ENCODE measurements around the gene IRAK2. TPM values are rescaled to one million over a fixed set of nuclear protein-coding genes. Genes with fewer than 3 reads are reported as not detected.
"Not testable (repeated sequence)": the region's sequence is repeated elsewhere in the genome, so short reads cannot be mapped to it uniquely, and the experiment has no call there.

The IRAK2 gene
- polyA plus RNA-seq, 2 of the 4 experiments (the other 2 are of a cell fraction) = 7.9 to 12.5 TPM

DNA sequence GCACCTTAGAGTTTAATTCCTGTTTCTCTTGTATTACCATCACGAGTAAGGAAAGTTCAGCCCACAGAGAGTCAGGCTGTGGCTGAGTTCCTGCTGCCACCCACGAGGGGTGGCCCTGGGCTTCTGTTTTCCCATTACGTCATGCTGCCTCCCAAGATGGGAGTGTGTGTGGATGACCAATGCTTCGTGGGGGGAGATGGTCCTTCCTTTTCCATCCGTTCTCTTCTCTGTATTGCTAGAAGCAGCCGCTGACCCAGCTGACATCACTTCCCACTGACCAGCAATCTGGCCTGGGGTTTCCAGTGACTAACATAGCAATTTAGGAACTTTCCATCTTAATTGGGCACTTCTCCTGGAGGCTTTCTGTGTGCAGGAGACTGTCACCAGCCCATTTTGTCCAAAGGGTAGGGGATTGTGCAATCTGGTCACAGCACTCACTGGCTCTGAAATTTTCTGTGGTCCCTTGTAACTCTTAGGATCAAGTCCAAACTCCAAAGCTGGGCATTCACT lies 9.3 kb downstream of the IRAK2 start:
- ATAC-seq (peak; percentile 79 to 93), FAIRE-seq (no peak)
- TF ChIP-seq RNF2 (IDR thresholded peaks at IDR 0.05; ENCODE audit: borderline replicate concordance, low read depth) (no peak), EHMT2 (IDR thresholded peaks at IDR 0.05; ENCODE audit: low read depth) (no peak), JUN (IDR thresholded peaks at IDR 0.05) (peak in 1 of 2 experiments; percentile 40; a peak in 2 of 5 replicates), RCOR1 (IDR thresholded peaks at IDR 0.05; ENCODE audit: low read depth, low read length) (no peak), CBX2 (IDR thresholded peaks at IDR 0.05; ENCODE audit: borderline replicate concordance, low read depth) (no peak), ZFP36 (IDR thresholded peaks at IDR 0.05; ENCODE audit: borderline replicate concordance, partially characterized antibody) (no peak), FOSL2 (IDR thresholded peaks at IDR 0.05) (no peak), FOSL2 (CRISPR knock-in tag; IDR thresholded peaks at IDR 0.05) (peak; percentile 69), CEBPB (IDR thresholded peaks at IDR 0.05) (peak; percentile 73 to 85), EP300 (IDR thresholded peaks at IDR 0.05) (peak; percentile 18 to 66; a peak in 2 of 5 replicates), FOSB (CRISPR knock-in tag; IDR thresholded peaks at IDR 0.05) (no peak), HOXB5 (CRISPR knock-in tag; IDR thresholded peaks at IDR 0.05) (no peak), JUNB (IDR thresholded peaks at IDR 0.05) (peak; percentile 35), CHD4 (IDR thresholded peaks at IDR 0.05; ENCODE audit: borderline replicate concordance) (no peak), MAZ (IDR thresholded peaks at IDR 0.05; ENCODE audit: borderline replicate concordance, low read depth, low read length) (no peak)
- TF ChIP-seq, protein P1, sequence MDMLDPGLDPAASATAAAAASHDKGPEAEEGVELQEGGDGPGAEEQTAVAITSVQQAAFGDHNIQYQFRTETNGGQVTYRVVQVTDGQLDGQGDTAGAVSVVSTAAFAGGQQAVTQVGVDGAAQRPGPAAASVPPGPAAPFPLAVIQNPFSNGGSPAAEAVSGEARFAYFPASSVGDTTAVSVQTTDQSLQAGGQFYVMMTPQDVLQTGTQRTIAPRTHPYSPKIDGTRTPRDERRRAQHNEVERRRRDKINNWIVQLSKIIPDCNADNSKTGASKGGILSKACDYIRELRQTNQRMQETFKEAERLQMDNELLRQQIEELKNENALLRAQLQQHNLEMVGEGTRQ (IDR thresholded peaks at IDR 0.05) = no peak
- TF ChIP-seq, protein P2, sequence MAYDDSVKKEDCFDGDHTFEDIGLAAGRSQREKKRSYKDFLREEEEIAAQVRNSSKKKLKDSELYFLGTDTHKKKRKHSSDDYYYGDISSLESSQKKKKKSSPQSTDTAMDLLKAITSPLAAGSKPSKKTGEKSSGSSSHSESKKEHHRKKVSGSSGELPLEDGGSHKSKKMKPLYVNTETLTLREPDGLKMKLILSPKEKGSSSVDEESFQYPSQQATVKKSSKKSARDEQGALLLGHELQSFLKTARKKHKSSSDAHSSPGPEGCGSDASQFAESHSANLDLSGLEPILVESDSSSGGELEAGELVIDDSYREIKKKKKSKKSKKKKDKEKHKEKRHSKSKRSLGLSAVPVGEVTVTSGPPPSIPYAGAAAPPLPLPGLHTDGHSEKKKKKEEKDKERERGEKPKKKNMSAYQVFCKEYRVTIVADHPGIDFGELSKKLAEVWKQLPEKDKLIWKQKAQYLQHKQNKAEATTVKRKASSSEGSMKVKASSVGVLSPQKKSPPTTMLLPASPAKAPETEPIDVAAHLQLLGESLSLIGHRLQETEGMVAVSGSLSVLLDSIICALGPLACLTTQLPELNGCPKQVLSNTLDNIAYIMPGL (CRISPR knock-in tag; IDR thresholded peaks at IDR 0.05; ENCODE audit: borderline replicate concordance) = no peak
- TF ChIP-seq, protein P3, sequence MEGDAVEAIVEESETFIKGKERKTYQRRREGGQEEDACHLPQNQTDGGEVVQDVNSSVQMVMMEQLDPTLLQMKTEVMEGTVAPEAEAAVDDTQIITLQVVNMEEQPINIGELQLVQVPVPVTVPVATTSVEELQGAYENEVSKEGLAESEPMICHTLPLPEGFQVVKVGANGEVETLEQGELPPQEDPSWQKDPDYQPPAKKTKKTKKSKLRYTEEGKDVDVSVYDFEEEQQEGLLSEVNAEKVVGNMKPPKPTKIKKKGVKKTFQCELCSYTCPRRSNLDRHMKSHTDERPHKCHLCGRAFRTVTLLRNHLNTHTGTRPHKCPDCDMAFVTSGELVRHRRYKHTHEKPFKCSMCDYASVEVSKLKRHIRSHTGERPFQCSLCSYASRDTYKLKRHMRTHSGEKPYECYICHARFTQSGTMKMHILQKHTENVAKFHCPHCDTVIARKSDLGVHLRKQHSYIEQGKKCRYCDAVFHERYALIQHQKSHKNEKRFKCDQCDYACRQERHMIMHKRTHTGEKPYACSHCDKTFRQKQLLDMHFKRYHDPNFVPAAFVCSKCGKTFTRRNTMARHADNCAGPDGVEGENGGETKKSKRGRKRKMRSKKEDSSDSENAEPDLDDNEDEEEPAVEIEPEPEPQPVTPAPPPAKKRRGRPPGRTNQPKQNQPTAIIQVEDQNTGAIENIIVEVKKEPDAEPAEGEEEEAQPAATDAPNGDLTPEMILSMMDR (IDR thresholded peaks at IDR 0.05) = no peak

DNA sequence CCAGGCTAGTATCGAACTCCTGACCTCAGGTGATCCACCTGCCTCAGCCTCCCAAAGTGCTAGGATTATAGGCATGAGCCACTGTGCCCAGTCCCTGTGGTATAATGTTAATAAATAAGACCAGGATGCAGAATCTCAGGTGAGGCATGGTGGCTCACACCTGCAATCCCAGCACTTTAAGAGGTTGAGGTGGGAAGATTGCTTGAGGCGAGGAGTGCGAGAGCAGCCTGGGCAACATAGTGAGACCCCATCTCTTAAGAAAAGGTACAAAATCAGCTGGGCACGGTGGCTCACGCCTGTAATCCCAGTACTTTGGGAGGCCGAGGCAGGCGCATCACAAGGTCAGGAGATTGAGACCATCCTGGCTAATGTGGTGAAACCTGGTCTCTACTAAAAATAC lies 10.6 kb downstream of the IRAK2 start:
- not testable (repeated sequence) for FAIRE-seq; ATAC-seq; DNase-seq (ENCODE audit: low read depth in 1 of 2, low spot score in 1 of 2); H3K4me3 ChIP-seq; H3K9me3 ChIP-seq; H3K4me2 ChIP-seq
- ChIA-PET POLR2A (interaction anchor here (0.7 kb wide), 1 partner anchor 8 kb away, joined by 9 read pairs; no protein-coding TSS in a partner anchor), CTCF (interaction anchor here (1.8 to 2.4 kb wide), 2 partner anchors 11 to 15 kb away, joined by 7 to 8 read pairs; no protein-coding TSS in a partner anchor)
- peaks cover 33% of the 10 kb centered on the region for H3K4me1 ChIP-seq
- 95% methylated on average over 7 of the region's 7 CpGs for WGBS (ENCODE audit: missing lambda C conversion rate)
- peak overlapping the region in 1 of 2 experiments; percentile 81; a peak in 3 of 6 replicates for H3K27ac ChIP-seq

More for the DNA sequence above, 9.3 kb downstream of the IRAK2 start:
- Histone ChIP-seq H3K4me3 (no peak overlapping the region), H3K4me1 (peaks cover 45% of the 10 kb centered on the region), H3K27ac (peak overlapping the region; percentile 72 to 81), H3K9me3 (no peaks in the 10 kb centered on the region), H3K4me2 (peak overlapping the region; percentile 57)
- POLR2A ChIA-PET = interaction anchor here (0.8 to 2.0 kb wide), 3 partner anchors 8 to 33 kb away, joined by 3 to 9 read pairs (median 3); no protein-coding TSS in a partner anchor
- CTCF ChIA-PET = interaction anchor here (0.8 to 3.1 kb wide), 9 partner anchors 9 to 107 kb away, joined by 3 to 19 read pairs (median 5); no protein-coding TSS in a partner anchor
- 16% methylated on average over 6 of the region's 6 CpGs for WGBS (ENCODE audit: missing lambda C conversion rate)
- peak; percentile 62 to 77 for DNase-seq (ENCODE audit: low read depth in 1 of 2, low spot score in 1 of 2)

DNA sequence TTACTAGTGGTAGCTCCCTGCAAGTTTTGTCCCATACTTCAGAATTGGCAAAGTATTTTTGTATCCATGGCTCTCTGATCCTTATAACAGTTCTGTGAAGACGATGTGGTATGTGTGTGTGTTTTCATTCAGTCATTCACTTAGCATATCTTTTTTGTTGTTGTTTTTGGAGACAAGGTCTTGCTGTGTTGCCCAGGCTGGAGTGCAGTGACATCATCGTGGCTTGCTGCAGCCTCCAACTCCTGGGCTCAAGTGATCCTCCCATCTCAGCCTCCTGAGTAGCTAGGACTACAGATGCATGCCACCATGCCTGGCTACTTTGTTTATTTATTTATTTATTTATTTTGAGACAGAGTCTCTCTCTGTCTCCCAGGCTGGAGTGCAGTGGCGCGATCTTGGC lies 11.4 kb downstream of the IRAK2 start:
- peaks cover 25% of the 10 kb centered on the region for H3K4me1 ChIP-seq
- H3K27ac ChIP-seq; ATAC-seq; H3K4me3 ChIP-seq; DNase-seq (ENCODE audit: low read depth in 1 of 2, low spot score in 1 of 2); POLR2A ChIA-PET; H3K9me3 ChIP-seq; FAIRE-seq; H3K4me2 ChIP-seq: not testable (repeated sequence)
- 91% methylated on average over 4 of the region's 4 CpGs for WGBS (ENCODE audit: missing lambda C conversion rate)
- CTCF ChIA-PET = interaction anchor here (0.7 to 2.4 kb wide), 2 partner anchors 14 to 83 kb away, joined by 3 to 8 read pairs; no protein-coding TSS in a partner anchor

Data from A549 (cell line).